HG02610 (cell line): ENCODE data around the gene PAGR1.
"Not testable (repeated sequence)": the region's sequence is repeated elsewhere in the genome, so short reads cannot be mapped to it uniquely, and the experiment has no call there.

Source experiments
- ATAC-seq: cut with Tn5 transposase; IDR thresholded peaks from one replicate; pipeline ENCODE4 v1.9.1; 2021; ENCODE audit warnings: mild to moderate bottlenecking, moderate library complexity; ENCODE audit not compliant: unreplicated experiment

PAGR1 gene

GRCh38 chr16:29811896-29812665 is 3.9 kb upstream of the PAGR1 start, which contains the start of gene PRRT2:
Gene PRRT2 (plus strand): TSS chr16:29812193. CDS start chr16:29813055, 862 bp downstream.
- no peak for ATAC-seq

GRCh38 chr16:29812754-29813643 is 3.0 kb upstream of the PAGR1 start:
- ATAC-seq: no peak

- ATAC-seq: no peak
Observed at GRCh38 chr16:29813644-29814562, 2.0 kb upstream of the PAGR1 start.

GRCh38 chr16:29814592-29814991 is 1.4 kb upstream of the PAGR1 start:
- ATAC-seq: no peak

GRCh38 chr16:29815032-29815721 is 775 bp upstream of the PAGR1 start:
- ATAC-seq: no peak

- ATAC-seq: peak; percentile 6
Observed at GRCh38 chr16:29816694-29817441, 916 bp downstream of the PAGR1 start.

GRCh38 chr16:29818082-29818481 is 2.1 kb downstream of the PAGR1 start:
- ATAC-seq: no peak

GRCh38 chr16:29819506-29819905 is 3.6 kb downstream of the PAGR1 start:
- ATAC-seq: no peak

- peak; percentile 32 for ATAC-seq
Observed at GRCh38 chr16:29820271-29820701, 4.3 kb downstream of the PAGR1 start, which contains the start of gene MVP. Gene MVP (plus strand): TSS chr16:29820462. CDS start chr16:29830550, 10,088 bp downstream.

GRCh38 chr16:29820730-29821642 is 5.0 kb downstream of the PAGR1 start:
- peak; percentile 48 for ATAC-seq

GRCh38 chr16:29821643-29822115 is 5.7 kb downstream of the PAGR1 start:
- ATAC-seq: no peak

- ATAC-seq: no peak
Observed at GRCh38 chr16:29824589-29825144, 8.7 kb downstream of the PAGR1 start.

- ATAC-seq: peak; percentile 34
Observed at GRCh38 chr16:29825145-29826044, 9.4 kb downstream of the PAGR1 start.

GRCh38 chr16:29826342-29826695 is 10.4 kb downstream of the PAGR1 start:
- no peak for ATAC-seq

- ATAC-seq: no peak
Observed at GRCh38 chr16:29830774-29831173, 14.8 kb downstream of the PAGR1 start.

GRCh38 chr16:29831490-29831889 is 15.5 kb downstream of the PAGR1 start:
- no peak for ATAC-seq

- ATAC-seq: not testable (repeated sequence)
Observed at GRCh38 chr16:29833219-29833618, 17.3 kb downstream of the PAGR1 start.
